ENCODE measurements around the gene LCAT.

The LCAT gene

GRCh38 chr16:67987460-67988160 lies 43.7 kb upstream of the LCAT start:
- no peak overlapping the region for H3K4me3 ChIP-seq (ENCODE audit: control insufficient read depth in 1 of 7, extremely low read depth in 1 of 7, insufficient read depth in 4 of 7, low read depth in 2 of 7, low read length in 6 of 7)
- no peaks in the 10 kb centered on the region for H3K27me3 ChIP-seq (replicated peaks in 2 of 5; ENCODE audit: control insufficient read depth in 4 of 5, insufficient read depth in 5 of 5, low read length in 4 of 5)
- H3K4me1 ChIP-seq (ENCODE audit: control extremely low read depth in 1 of 4, control insufficient read depth in 4 of 4, insufficient read depth in 4 of 4, low read length in 3 of 4), result peaks cover 13 to 35% (median 30%) of the 10 kb centered on the region in 4 experiments
- no peaks in the 10 kb centered on the region for H3K9me3 ChIP-seq (ENCODE audit: control extremely low read depth in 1 of 5, control insufficient read depth in 4 of 5, insufficient read depth in 2 of 5, low read depth in 1 of 5, low read length in 4 of 5)
- WGBS (ENCODE audit: insufficient coverage), result 92% methylated on average over 6 of the region's 11 CpGs
- no peak overlapping the region for H3K27ac ChIP-seq (ENCODE audit: insufficient read depth in 1 of 2, low read depth in 1 of 2, low read length in 2 of 2, poor library complexity in 1 of 2, severe bottlenecking in 2 of 2)
- H3K36me3 ChIP-seq (ENCODE audit: control insufficient read depth in 4 of 4, insufficient read depth in 4 of 4, low read length in 3 of 4), result peaks cover 0 to 10% (median 2%) of the 10 kb centered on the region in 4 experiments
- no peak for DNase-seq
- POLR2A ChIA-PET, result interaction anchor here (0.6 kb wide), 1 partner anchor 36 kb away, joined by 3 read pairs; the partner anchor contains the start of genes DDX28 and DUS2
- CTCF ChIA-PET, result interaction anchor here (1.1 to 8.4 kb wide), 6 partner anchors 11 to 53 kb away, joined by 3 to 69 read pairs (median 8); partner anchors contain the start of genes DPEP2 and SLC12A4

- 100% methylated on average over 4 of the region's 5 CpGs for WGBS (ENCODE audit: insufficient coverage)
Measured at GRCh38 chr16:67986949-67987348, 43.0 kb upstream of the LCAT start.

GRCh38 chr16:67982011-67982696 lies 38.2 kb upstream of the LCAT start:
- CTCF ChIA-PET, result interaction anchor here (0.7 to 8.4 kb wide), 7 partner anchors 9 to 40 kb away, joined by 3 to 69 read pairs (median 5); partner anchors contain the start of genes DPEP2 and SLC12A4

More at GRCh38 chr16:67986949-67987348, 43.0 kb upstream of the LCAT start:
- ChIA-PET CTCF (interaction anchor here (0.6 to 8.4 kb wide), 8 partner anchors 9 to 54 kb away, joined by 3 to 69 read pairs (median 4); partner anchors contain the start of genes DPEP2 and SLC12A4), POLR2A (interaction anchor here (0.6 kb wide), 1 partner anchor 36 kb away, joined by 3 read pairs; the partner anchor contains the start of genes DDX28 and DUS2)
- Histone ChIP-seq H3K4me3 (ENCODE audit: control insufficient read depth in 1 of 7, extremely low read depth in 1 of 7, insufficient read depth in 4 of 7, low read depth in 2 of 7, low read length in 6 of 7) (no peak overlapping the region), H3K36me3 (ENCODE audit: control insufficient read depth in 4 of 4, insufficient read depth in 4 of 4, low read length in 3 of 4) (peaks cover 0 to 8% (median 2%) of the 10 kb centered on the region in 4 experiments), H3K27me3 (replicated peaks in 2 of 5; ENCODE audit: control insufficient read depth in 4 of 5, insufficient read depth in 5 of 5, low read length in 4 of 5) (no peaks in the 10 kb centered on the region), H3K9me3 (ENCODE audit: control extremely low read depth in 1 of 5, control insufficient read depth in 4 of 5, insufficient read depth in 2 of 5, low read depth in 1 of 5, low read length in 4 of 5) (no peaks in the 10 kb centered on the region), H3K27ac (ENCODE audit: insufficient read depth in 1 of 2, low read depth in 1 of 2, low read length in 2 of 2, poor library complexity in 1 of 2, severe bottlenecking in 2 of 2) (no peak overlapping the region), H3K4me1 (ENCODE audit: control extremely low read depth in 1 of 4, control insufficient read depth in 4 of 4, insufficient read depth in 4 of 4, low read length in 3 of 4) (peaks cover 13 to 32% (median 27%) of the 10 kb centered on the region in 4 experiments)
- DNase-seq, result no peak

GRCh38 chr16:67979955-67980678 lies 36.2 kb upstream of the LCAT start, which contains the start of gene DPEP3:
DPEP3 (minus strand) TSS chr16:67980499; CDS start chr16:67980380, 119 bp downstream.
- WGBS (ENCODE audit: insufficient coverage), result 73% methylated on average over 55 of the region's 62 CpGs
- H3K27me3 ChIP-seq (replicated peaks in 2 of 5; ENCODE audit: control insufficient read depth in 4 of 5, insufficient read depth in 5 of 5, low read length in 4 of 5), result no peaks in the 10 kb centered on the region
- peaks cover 8 to 19% (median 17%) of the 10 kb centered on the region in 4 experiments for H3K4me1 ChIP-seq (ENCODE audit: control extremely low read depth in 1 of 4, control insufficient read depth in 4 of 4, insufficient read depth in 4 of 4, low read length in 3 of 4)
- H3K4me3 ChIP-seq (ENCODE audit: control insufficient read depth in 1 of 7, extremely low read depth in 1 of 7, insufficient read depth in 4 of 7, low read depth in 2 of 7, low read length in 6 of 7), result peak within 1 kb of the TSS in 2 of 7 experiments; percentile 11 to 26
- no peaks in the 10 kb centered on the region for H3K9me3 ChIP-seq (ENCODE audit: control extremely low read depth in 1 of 5, control insufficient read depth in 4 of 5, insufficient read depth in 2 of 5, low read depth in 1 of 5, low read length in 4 of 5)
- ChIA-PET CTCF (interaction anchor here (0.8 to 8.4 kb wide), 6 partner anchors 11 to 96 kb away, joined by 3 to 69 read pairs (median 5); partner anchors contain the start of genes DPEP2 and SLC12A4), POLR2A (interaction anchor here (2.6 kb wide), 1 partner anchor 11 kb away, joined by 12 read pairs; the partner anchor contains the start of gene SLC12A4)
- peak; percentile 46 to 71 (median 66) for DNase-seq
- no peak within 1 kb of the TSS for H3K27ac ChIP-seq (ENCODE audit: insufficient read depth in 1 of 2, low read depth in 1 of 2, low read length in 2 of 2, poor library complexity in 1 of 2, severe bottlenecking in 2 of 2)
- H3K36me3 ChIP-seq (ENCODE audit: control insufficient read depth in 4 of 4, insufficient read depth in 4 of 4, low read length in 3 of 4), result no peaks in the 10 kb centered on the region

More at GRCh38 chr16:67982011-67982696, 38.2 kb upstream of the LCAT start:
- Histone ChIP-seq H3K4me3 (ENCODE audit: control insufficient read depth in 1 of 7, extremely low read depth in 1 of 7, insufficient read depth in 4 of 7, low read depth in 2 of 7, low read length in 6 of 7) (no peak overlapping the region), H3K27ac (ENCODE audit: insufficient read depth in 1 of 2, low read depth in 1 of 2, low read length in 2 of 2, poor library complexity in 1 of 2, severe bottlenecking in 2 of 2) (no peak overlapping the region), H3K36me3 (ENCODE audit: control insufficient read depth in 4 of 4, insufficient read depth in 4 of 4, low read length in 3 of 4) (no peaks in the 10 kb centered on the region), H3K4me1 (ENCODE audit: control extremely low read depth in 1 of 4, control insufficient read depth in 4 of 4, insufficient read depth in 4 of 4, low read length in 3 of 4) (peaks cover 13 to 29% (median 24%) of the 10 kb centered on the region in 4 experiments), H3K9me3 (ENCODE audit: control extremely low read depth in 1 of 5, control insufficient read depth in 4 of 5, insufficient read depth in 2 of 5, low read depth in 1 of 5, low read length in 4 of 5) (no peaks in the 10 kb centered on the region), H3K27me3 (replicated peaks in 2 of 5; ENCODE audit: control insufficient read depth in 4 of 5, insufficient read depth in 5 of 5, low read length in 4 of 5) (no peaks in the 10 kb centered on the region)
- no peak for DNase-seq
- POLR2A ChIA-PET, result interaction anchor here (0.6 to 3.2 kb wide), 3 partner anchors 13 to 155 kb away, joined by 3 to 16 read pairs (median 12); partner anchors contain the start of genes PSMB10 and SLC12A4
- WGBS (ENCODE audit: insufficient coverage), result 98% methylated on average over 38 of the region's 49 CpGs

- WGBS (ENCODE audit: insufficient coverage), result 96% methylated on average over 8 of the region's 9 CpGs
- POLR2A ChIA-PET, result no interaction called here
- CTCF ChIA-PET, result interaction anchor here (0.8 to 1.4 kb wide), 5 partner anchors 9 to 62 kb away, joined by 3 to 4 read pairs (median 3); no protein-coding TSS in a partner anchor
Measured at GRCh38 chr16:67977469-67978227, 33.7 kb upstream of the LCAT start.

GRCh38 chr16:67977005-67977404 lies 33.1 kb upstream of the LCAT start:
- Histone ChIP-seq H3K4me1 (ENCODE audit: control extremely low read depth in 1 of 4, control insufficient read depth in 4 of 4, insufficient read depth in 4 of 4, low read length in 3 of 4) (no peaks in the 10 kb centered on the region), H3K27ac (ENCODE audit: insufficient read depth in 1 of 2, low read depth in 1 of 2, low read length in 2 of 2, poor library complexity in 1 of 2, severe bottlenecking in 2 of 2) (no peak overlapping the region), H3K4me3 (ENCODE audit: control insufficient read depth in 1 of 7, extremely low read depth in 1 of 7, insufficient read depth in 4 of 7, low read depth in 2 of 7, low read length in 6 of 7) (no peak overlapping the region), H3K27me3 (replicated peaks in 2 of 5; ENCODE audit: control insufficient read depth in 4 of 5, insufficient read depth in 5 of 5, low read length in 4 of 5) (no peaks in the 10 kb centered on the region), H3K36me3 (ENCODE audit: control insufficient read depth in 4 of 4, insufficient read depth in 4 of 4, low read length in 3 of 4) (no peaks in the 10 kb centered on the region), H3K9me3 (ENCODE audit: control extremely low read depth in 1 of 5, control insufficient read depth in 4 of 5, insufficient read depth in 2 of 5, low read depth in 1 of 5, low read length in 4 of 5) (no peaks in the 10 kb centered on the region)
- no peak for DNase-seq
- ChIA-PET POLR2A (no interaction called here), CTCF (interaction anchor here (1.0 to 1.4 kb wide), 2 partner anchors 15 to 62 kb away, joined by 3 read pairs; no protein-coding TSS in a partner anchor)
- 86% methylated on average over 5 of the region's 5 CpGs for WGBS (ENCODE audit: insufficient coverage)

More at GRCh38 chr16:67977469-67978227, 33.7 kb upstream of the LCAT start:
- H3K27ac ChIP-seq (ENCODE audit: insufficient read depth in 1 of 2, low read depth in 1 of 2, low read length in 2 of 2, poor library complexity in 1 of 2, severe bottlenecking in 2 of 2), result no peak overlapping the region
- H3K36me3 ChIP-seq (ENCODE audit: control insufficient read depth in 4 of 4, insufficient read depth in 4 of 4, low read length in 3 of 4), result no peaks in the 10 kb centered on the region
- H3K9me3 ChIP-seq (ENCODE audit: control extremely low read depth in 1 of 5, control insufficient read depth in 4 of 5, insufficient read depth in 2 of 5, low read depth in 1 of 5, low read length in 4 of 5), result no peaks in the 10 kb centered on the region
- no peaks in the 10 kb centered on the region for H3K4me1 ChIP-seq (ENCODE audit: control extremely low read depth in 1 of 4, control insufficient read depth in 4 of 4, insufficient read depth in 4 of 4, low read length in 3 of 4)
- no peaks in the 10 kb centered on the region for H3K27me3 ChIP-seq (replicated peaks in 2 of 5; ENCODE audit: control insufficient read depth in 4 of 5, insufficient read depth in 5 of 5, low read length in 4 of 5)
- no peak for DNase-seq
- no peak overlapping the region for H3K4me3 ChIP-seq (ENCODE audit: control insufficient read depth in 1 of 7, extremely low read depth in 1 of 7, insufficient read depth in 4 of 7, low read depth in 2 of 7, low read length in 6 of 7)
